Thyroid gland (tissue), 4 donors: Measurements from ENCODE around the gene CST7. TPM values are rescaled to one million over a fixed set of nuclear protein-coding genes. Genes with fewer than 3 reads are reported as not detected.
"Not testable (repeated sequence)": the region's sequence is repeated elsewhere in the genome, so short reads cannot be mapped to it uniquely, and the experiment has no call there.

ENCODE experiments used
- DNase-seq, 2 donors: peaks; one replicate each; pipeline ENCODE4 v3.0.0-alpha.2; 2019
- H3K27ac ChIP-seq, 3 donors: fragments of 200-600 bp; sonication (generic); 1 replicate in 2 of 3; 2 replicates in 1 of 3; pipeline ENCODE4 v1.5.1; 2016 to 2019; ENCODE audit warnings: mild to moderate bottlenecking in 1 of 3, moderate library complexity in 1 of 3
- H3K27me3 ChIP-seq: fragments of 200-600 bp; sonication (generic); one replicate; pipeline ENCODE4 v1.5.1; 2019
- H3K36me3 ChIP-seq, 2 donors: fragments of 200-600 bp; sonication (generic); one replicate each; pipeline ENCODE4 v1.5.1; 2016 to 2019
- H3K4me1 ChIP-seq, 2 donors: fragments of 200-600 bp; sonication (generic); one replicate each; pipeline ENCODE4 v1.5.1; 2017 to 2019
- H3K4me3 ChIP-seq, 3 donors: fragments of 200-600 bp; sonication (generic); replicated peaks in 1 of 3; 1 replicate in 2 of 3; 2 replicates in 1 of 3; pipeline ENCODE4 v1.5.1; 2016; ENCODE audit warnings: mild to moderate bottlenecking in 1 of 3
- H3K9me3 ChIP-seq: fragments of 200-600 bp; sonication (generic); one replicate; pipeline ENCODE4 v1.5.1; 2017
- CTCF ChIP-seq, 6 experiments: fragments of 200-600 bp in 3 of 6; fragments of 450-650 bp in 3 of 6; sonication (generic) in 3 of 6; IDR thresholded peaks; one replicate each; pipeline ENCODE4 v1.5.1; 2016 to 2019; ENCODE audit warnings: antibody characterized with exemption in 6 of 6, mild to moderate bottlenecking in 2 of 6, inconsistent platforms in 1 of 6, moderate library complexity in 1 of 6
- POLR2A ChIP-seq, 2 donors: fragments of 450-650 bp; IDR thresholded peaks; one replicate each; pipeline ENCODE4 v1.6.1; 2017; ENCODE audit warnings: antibody characterized with exemption in 2 of 2, mild to moderate bottlenecking in 2 of 2, moderate library complexity in 1 of 2
- WGBS, 2 donors: methylation state at CpG; one replicate each; pipeline ENCODE4 v1.1.5; 2017; 5-methylcytosine and 5-hydroxymethylcytosine counted together
- intact Hi-C: fragments of 100-400 bp; cut with DNase I; formaldehyde crosslinking; loops from one replicate; pipeline ENCODE4 v1.15.1; 2023
- total RNA-seq, 4 donors: library from RNA; depleted of rRNA; stranded (reverse); fragments of >200 nt; gene quantifications; one replicate each; pipeline ENCODE4 v1.2.3, GENCODE V29; 2016

CST7 gene
- total RNA-seq, 4 donors from 2014 or later = 1.3 to 3.6 (median 2.5) TPM

- DNase-seq = peak; percentile 86 to 87
- H3K4me1 ChIP-seq = peaks cover 34 to 36% of the 10 kb centered on the region in 2 donors
- H3K27ac ChIP-seq = peak overlapping the region; percentile 86 to 94 (median 94)
- H3K27me3 ChIP-seq, H3K9me3 ChIP-seq, H3K36me3 ChIP-seq: not testable (repeated sequence)
- TF ChIP-seq CTCF (IDR thresholded peaks at IDR 0.05) (peak in 2 of 6 experiments; percentile 28 to 36), POLR2A (IDR thresholded peaks at IDR 0.05) (peak in 1 of 2 donors; percentile 72)
- peak overlapping the region in 2 of 3 donors; percentile 2 to 34 for H3K4me3 ChIP-seq
- 22 to 31% methylated on average over 12 to 13 of the region's 13 CpGs for WGBS, 2 donors
- intact Hi-C loops = loop anchor here (10.0 kb wide), 1 partner anchor 55 kb away; no protein-coding TSS in a partner anchor
These were observed 19.0 kb upstream of the CST7 start for GRCh38 chr20:24929867-24930723.

GRCh38 chr20:24930724-24931688, 18.1 kb upstream of the CST7 start:
- not testable (repeated sequence) for H3K36me3 ChIP-seq, H3K9me3 ChIP-seq, DNase-seq, H3K27me3 ChIP-seq
- Histone ChIP-seq H3K27ac (peak overlapping the region; percentile 86 to 94 (median 94)), H3K4me1 (peaks cover 34 to 36% of the 10 kb centered on the region in 2 donors), H3K4me3 (peak overlapping the region in 2 of 3 donors; percentile 12 to 34)
- 47 to 49% methylated on average over 14 to 15 of the region's 15 CpGs for WGBS, 2 donors
- peak; percentile 20 to 76 (median 49) for TF ChIP-seq CTCF (IDR thresholded peaks at IDR 0.05)
- intact Hi-C loops = loop anchor here (10.0 kb wide), 1 partner anchor 54 kb away; no protein-coding TSS in a partner anchor

- Histone ChIP-seq H3K4me1 (peaks cover 34 to 36% of the 10 kb centered on the region in 2 donors), H3K4me3 (peak overlapping the region in 1 of 3 donors; percentile 34), H3K27ac (peak overlapping the region; percentile 86 to 94 (median 94))
- intact Hi-C loops = loop anchor here (10.0 kb wide), 1 partner anchor 53 kb away; no protein-coding TSS in a partner anchor
- H3K36me3 ChIP-seq, H3K27me3 ChIP-seq, H3K9me3 ChIP-seq, DNase-seq: not testable (repeated sequence)
- WGBS, 2 donors = 63 to 79% methylated on average over 1 of the region's 1 CpG
These were observed 17.2 kb upstream of the CST7 start for GRCh38 chr20:24931893-24932292.

- intact Hi-C loops = loop anchor here (10.0 kb wide), 1 partner anchor 51 kb away; no protein-coding TSS in a partner anchor
- TF ChIP-seq CTCF (IDR thresholded peaks at IDR 0.05) (no peak), POLR2A (IDR thresholded peaks at IDR 0.05) (no peak)
- H3K27ac ChIP-seq = no peak overlapping the region
- H3K36me3 ChIP-seq = no peaks in the 10 kb centered on the region
- 91 to 93% methylated on average over 5 to 7 of the region's 7 CpGs for WGBS, 2 donors
- H3K27me3 ChIP-seq = no peaks in the 10 kb centered on the region
- no peak for DNase-seq
- H3K9me3 ChIP-seq = no peaks in the 10 kb centered on the region
- peaks cover 29% of the 10 kb centered on the region in 2 donors for H3K4me1 ChIP-seq
- no peak overlapping the region for H3K4me3 ChIP-seq
These were observed 15.7 kb upstream of the CST7 start for GRCh38 chr20:24933266-24933908.
